ENCODE data around the gene ST14.

Gene ST14

DNA sequence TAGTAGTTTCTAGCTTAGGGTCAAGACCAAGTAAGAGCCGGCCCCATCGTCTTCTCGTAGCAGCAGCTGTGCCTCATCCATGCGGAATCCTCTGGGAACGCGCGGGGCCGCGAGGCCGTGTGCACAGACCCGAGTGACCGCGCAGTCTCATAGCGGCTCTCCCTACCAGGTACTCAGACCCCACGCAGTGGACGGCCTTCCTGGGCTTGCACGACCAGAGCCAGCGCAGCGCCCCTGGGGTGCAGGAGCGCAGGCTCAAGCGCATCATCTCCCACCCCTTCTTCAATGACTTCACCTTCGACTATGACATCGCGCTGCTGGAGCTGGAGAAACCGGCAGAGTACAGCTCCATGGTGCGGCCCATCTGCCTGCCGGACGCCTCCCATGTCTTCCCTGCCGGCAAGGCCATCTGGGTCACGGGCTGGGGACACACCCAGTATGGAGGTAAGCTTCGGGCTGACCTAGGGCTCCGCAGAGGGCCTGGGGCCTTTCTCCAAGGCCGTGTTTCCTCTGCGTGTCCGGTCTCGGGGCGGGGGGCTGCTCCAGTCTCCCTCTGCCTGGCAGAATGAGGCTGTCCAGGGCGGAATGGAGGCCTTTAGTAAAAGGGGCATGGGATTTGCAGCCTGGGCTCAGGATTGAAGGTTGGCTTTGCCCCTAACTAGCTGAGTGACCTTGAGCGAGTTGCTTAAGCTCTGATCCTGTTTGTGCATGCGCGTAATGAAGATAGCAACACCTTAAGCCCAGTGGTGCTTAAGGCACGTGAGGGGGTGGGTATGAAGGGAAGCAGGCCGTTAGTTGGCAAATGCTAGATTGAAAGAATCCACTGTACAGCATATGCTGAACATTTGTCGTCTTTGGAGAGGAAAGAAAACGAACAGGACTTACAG is 48.9 kb downstream of the ST14 start:
- no peak for TF ChIP-seq FOXP2 (optimal IDR thresholded peaks at IDR 0.05; ENCODE audit: borderline replicate concordance, extremely low read depth, extremely low read length, insufficient read depth)
- no peak for TF ChIP-seq TAF1 (IDR thresholded peaks at IDR 0.05; ENCODE audit: borderline replicate concordance, insufficient read depth, low read length)
- TF ChIP-seq, protein P1, sequence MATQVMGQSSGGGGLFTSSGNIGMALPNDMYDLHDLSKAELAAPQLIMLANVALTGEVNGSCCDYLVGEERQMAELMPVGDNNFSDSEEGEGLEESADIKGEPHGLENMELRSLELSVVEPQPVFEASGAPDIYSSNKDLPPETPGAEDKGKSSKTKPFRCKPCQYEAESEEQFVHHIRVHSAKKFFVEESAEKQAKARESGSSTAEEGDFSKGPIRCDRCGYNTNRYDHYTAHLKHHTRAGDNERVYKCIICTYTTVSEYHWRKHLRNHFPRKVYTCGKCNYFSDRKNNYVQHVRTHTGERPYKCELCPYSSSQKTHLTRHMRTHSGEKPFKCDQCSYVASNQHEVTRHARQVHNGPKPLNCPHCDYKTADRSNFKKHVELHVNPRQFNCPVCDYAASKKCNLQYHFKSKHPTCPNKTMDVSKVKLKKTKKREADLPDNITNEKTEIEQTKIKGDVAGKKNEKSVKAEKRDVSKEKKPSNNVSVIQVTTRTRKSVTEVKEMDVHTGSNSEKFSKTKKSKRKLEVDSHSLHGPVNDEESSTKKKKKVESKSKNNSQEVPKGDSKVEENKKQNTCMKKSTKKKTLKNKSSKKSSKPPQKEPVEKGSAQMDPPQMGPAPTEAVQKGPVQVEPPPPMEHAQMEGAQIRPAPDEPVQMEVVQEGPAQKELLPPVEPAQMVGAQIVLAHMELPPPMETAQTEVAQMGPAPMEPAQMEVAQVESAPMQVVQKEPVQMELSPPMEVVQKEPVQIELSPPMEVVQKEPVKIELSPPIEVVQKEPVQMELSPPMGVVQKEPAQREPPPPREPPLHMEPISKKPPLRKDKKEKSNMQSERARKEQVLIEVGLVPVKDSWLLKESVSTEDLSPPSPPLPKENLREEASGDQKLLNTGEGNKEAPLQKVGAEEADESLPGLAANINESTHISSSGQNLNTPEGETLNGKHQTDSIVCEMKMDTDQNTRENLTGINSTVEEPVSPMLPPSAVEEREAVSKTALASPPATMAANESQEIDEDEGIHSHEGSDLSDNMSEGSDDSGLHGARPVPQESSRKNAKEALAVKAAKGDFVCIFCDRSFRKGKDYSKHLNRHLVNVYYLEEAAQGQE (IDR thresholded peaks at IDR 0.05; ENCODE audit: insufficient read depth in 1 of 2, low read depth in 2 of 2, low read length in 2 of 2): no peak
- no peak for TF ChIP-seq POLR2AphosphoS5 (IDR thresholded peaks at IDR 0.05; ENCODE audit: low read depth, low read length)
- no peak for TF ChIP-seq SIN3A (IDR thresholded peaks at IDR 0.05; ENCODE audit: borderline replicate concordance, insufficient read depth, low read length)

DNA sequence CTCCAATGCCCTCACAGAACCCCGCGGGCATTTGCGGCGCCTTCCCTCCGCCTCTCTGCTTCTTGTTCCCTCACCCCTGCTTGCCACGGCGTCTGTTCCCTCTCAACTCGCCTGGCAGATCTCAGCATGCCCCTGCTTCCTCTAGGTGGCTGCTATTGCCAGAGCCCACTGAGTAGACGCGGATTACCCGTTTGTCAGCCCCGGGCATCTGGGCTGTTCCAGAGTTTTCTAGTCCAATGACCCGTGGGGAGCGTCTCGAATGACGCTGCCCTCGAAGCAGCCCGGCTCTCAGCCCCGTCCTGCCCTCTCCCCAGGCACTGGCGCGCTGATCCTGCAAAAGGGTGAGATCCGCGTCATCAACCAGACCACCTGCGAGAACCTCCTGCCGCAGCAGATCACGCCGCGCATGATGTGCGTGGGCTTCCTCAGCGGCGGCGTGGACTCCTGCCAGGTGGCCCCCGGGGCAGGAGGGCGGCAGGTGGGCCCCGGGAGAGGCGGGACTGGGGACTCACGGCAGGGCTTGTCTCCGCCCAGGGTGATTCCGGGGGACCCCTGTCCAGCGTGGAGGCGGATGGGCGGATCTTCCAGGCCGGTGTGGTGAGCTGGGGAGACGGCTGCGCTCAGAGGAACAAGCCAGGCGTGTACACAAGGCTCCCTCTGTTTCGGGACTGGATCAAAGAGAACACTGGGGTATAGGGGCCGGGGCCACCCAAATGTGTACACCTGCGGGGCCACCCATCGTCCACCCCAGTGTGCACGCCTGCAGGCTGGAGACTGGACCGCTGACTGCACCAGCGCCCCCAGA is 49.7 kb downstream of the ST14 start:
- TF ChIP-seq POLR2AphosphoS5 (IDR thresholded peaks at IDR 0.05; ENCODE audit: low read depth, low read length) (no peak), TAF1 (IDR thresholded peaks at IDR 0.05; ENCODE audit: borderline replicate concordance, insufficient read depth, low read length) (no peak), FOXP2 (optimal IDR thresholded peaks at IDR 0.05; ENCODE audit: borderline replicate concordance, extremely low read depth, extremely low read length, insufficient read depth) (no peak), SIN3A (IDR thresholded peaks at IDR 0.05; ENCODE audit: borderline replicate concordance, insufficient read depth, low read length) (no peak)
- TF ChIP-seq, protein P1 (IDR thresholded peaks at IDR 0.05; ENCODE audit: insufficient read depth in 1 of 2, low read depth in 2 of 2, low read length in 2 of 2): no peak

DNA sequence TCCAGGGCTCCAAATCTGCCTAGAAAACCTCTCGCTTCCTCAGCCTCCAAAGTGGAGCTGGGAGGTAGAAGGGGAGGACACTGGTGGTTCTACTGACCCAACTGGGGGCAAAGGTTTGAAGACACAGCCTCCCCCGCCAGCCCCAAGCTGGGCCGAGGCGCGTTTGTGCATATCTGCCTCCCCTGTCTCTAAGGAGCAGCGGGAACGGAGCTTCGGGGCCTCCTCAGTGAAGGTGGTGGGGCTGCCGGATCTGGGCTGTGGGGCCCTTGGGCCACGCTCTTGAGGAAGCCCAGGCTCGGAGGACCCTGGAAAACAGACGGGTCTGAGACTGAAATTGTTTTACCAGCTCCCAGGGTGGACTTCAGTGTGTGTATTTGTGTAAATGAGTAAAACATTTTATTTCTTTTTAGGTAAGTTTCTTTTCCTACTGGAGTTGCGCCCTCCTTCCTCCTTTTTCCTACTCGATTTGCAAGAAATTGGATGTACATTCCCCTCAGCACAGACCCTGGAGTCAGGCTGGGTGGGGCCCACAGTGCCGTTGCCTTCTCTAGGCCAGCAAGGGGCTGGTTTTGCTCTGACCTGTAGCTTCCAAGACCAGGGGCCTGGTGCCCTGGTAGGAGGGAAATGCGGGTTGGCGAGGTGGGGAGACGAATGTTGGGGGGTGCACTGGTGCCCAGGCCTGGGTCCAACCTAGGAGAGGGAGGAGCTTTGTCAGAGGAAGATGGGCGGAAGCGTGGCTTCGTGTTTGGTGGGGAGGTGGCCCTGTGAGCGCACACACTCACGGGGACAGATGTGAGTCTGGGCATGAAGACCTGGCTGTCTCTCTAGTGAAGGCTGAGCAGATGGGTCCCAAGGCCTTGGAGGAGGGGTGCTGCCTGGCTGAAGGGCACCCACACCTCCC is 50.6 kb downstream of the ST14 start:
- no peak for TF ChIP-seq TAF1 (IDR thresholded peaks at IDR 0.05; ENCODE audit: borderline replicate concordance, insufficient read depth, low read length)
- TF ChIP-seq SIN3A (IDR thresholded peaks at IDR 0.05; ENCODE audit: borderline replicate concordance, insufficient read depth, low read length): no peak

DNA sequence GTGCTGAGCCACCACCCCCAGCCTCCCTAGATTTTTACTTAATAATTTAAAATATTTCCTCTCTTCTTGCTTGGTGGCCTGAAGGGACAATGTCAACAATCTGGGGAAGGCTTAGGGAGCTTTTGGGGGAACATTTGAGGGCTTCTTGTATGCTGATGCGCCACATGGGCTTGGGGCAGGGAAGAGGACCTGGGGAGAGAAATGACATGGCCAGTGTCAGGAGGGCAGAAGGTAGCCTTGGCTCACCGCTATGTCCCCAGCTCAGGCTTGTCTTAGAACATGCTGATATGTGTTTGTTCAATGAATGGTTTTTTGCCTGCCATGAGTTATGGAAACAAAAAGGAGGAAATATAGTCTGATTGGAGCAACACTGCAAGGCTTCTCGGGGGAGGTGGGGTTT is 51.6 kb downstream of the ST14 start:
- TF ChIP-seq, protein P1 (IDR thresholded peaks at IDR 0.05; ENCODE audit: insufficient read depth in 1 of 2, low read depth in 2 of 2, low read length in 2 of 2): no peak
- no peak for TF ChIP-seq FOXP2 (optimal IDR thresholded peaks at IDR 0.05; ENCODE audit: borderline replicate concordance, extremely low read depth, extremely low read length, insufficient read depth)

DNA sequence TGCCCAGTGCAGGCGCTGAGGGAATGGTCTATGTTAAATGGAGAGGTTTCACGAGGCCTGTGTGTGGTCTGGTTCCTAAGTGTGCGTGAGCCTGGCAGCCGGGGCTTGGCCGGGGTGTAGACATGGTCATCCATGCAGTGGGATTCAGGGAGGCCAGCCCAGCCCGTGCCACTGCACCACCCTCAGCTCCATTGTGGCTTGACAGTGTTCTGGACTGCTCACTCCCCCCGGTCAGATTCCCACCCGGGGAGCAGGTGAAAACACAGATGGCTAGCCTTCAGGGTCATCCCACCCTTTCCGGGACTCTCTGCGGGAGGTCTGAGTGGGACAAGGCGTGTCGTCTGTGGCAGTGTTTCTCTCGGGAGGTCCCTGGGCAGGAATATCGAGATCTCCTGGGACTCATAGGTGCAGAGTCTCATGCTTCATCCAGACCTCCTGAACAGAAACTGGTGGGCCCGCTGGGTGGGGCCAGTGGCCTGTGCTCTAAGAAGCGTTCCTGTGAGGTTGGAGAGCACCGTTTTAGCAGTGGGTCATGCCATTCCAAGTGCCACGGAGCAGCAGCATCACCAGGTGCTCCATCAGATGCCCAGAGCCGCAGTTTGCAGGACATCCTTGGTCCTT is 52.3 kb downstream of the ST14 start:
- TF ChIP-seq SIN3A (IDR thresholded peaks at IDR 0.05; ENCODE audit: borderline replicate concordance, insufficient read depth, low read length) (no peak), FOXP2 (optimal IDR thresholded peaks at IDR 0.05; ENCODE audit: borderline replicate concordance, extremely low read depth, extremely low read length, insufficient read depth) (no peak), TAF1 (IDR thresholded peaks at IDR 0.05; ENCODE audit: borderline replicate concordance, insufficient read depth, low read length) (no peak), POLR2AphosphoS5 (IDR thresholded peaks at IDR 0.05; ENCODE audit: low read depth, low read length) (no peak)
- TF ChIP-seq, protein P1 (IDR thresholded peaks at IDR 0.05; ENCODE audit: insufficient read depth in 1 of 2, low read depth in 2 of 2, low read length in 2 of 2): no peak
